Suprapubic skin (tissue), 4 donors: ENCODE measurements around the gene KRTAP10-6.
"Not testable (repeated sequence)": the region's sequence is repeated elsewhere in the genome, so short reads cannot be mapped to it uniquely, and the experiment has no call there.

ENCODE experiments used
- POLR2A ChIP-seq, 2 donors: fragments of 450-650 bp; IDR thresholded peaks; one replicate each; pipeline ENCODE4 v1.6.1; 2017; ENCODE audit warnings: antibody characterized with exemption in 2 of 2, mild to moderate bottlenecking in 2 of 2, moderate library complexity in 2 of 2
- POLR2AphosphoS5 ChIP-seq, 3 donors: sonication (generic); formaldehyde crosslinking; IDR thresholded peaks; one replicate each; pipeline ENCODE4 v1.6.1; 2017; ENCODE audit warnings: antibody characterized with exemption in 3 of 3
- TF ChIP-seq, protein P1 (sequence below), 2 donors: fragments of 200-600 bp in 1 of 2; fragments of 450-650 bp in 1 of 2; sonication (generic) in 1 of 2; IDR thresholded peaks; one replicate each; pipeline ENCODE4 v1.5.1; 2016 to 2019; ENCODE audit warnings: antibody characterized with exemption in 2 of 2, mild to moderate bottlenecking in 1 of 2, moderate library complexity in 1 of 2

DNA sequence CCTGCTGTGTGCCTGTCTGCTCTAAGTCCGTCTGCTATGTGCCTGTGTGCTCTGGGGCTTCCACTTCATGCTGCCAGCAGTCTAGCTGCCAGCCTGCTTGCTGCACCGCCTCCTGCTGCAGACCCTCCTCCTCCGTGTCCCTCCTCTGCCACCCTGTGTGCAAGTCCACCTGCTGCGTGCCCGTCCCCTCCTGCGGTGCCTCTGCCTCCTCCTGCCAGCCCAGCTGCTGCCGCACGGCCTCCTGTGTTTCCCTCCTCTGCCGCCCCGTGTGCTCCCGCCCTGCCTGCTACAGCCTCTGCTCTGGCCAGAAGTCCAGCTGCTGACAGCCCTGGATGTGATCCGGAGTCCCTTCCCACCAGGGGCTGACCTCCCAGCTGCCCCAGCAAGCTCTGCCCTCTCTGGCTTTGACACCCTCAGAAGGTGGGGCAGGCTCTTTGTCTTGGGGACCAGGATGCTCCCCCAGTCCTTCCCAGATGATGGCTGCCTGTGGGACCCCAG lies 45.6 kb upstream of the KRTAP10-6 start:
- TF ChIP-seq POLR2AphosphoS5, POLR2A (IDR thresholded peaks at IDR 0.05): not testable (repeated sequence)
- TF ChIP-seq, protein P1, sequence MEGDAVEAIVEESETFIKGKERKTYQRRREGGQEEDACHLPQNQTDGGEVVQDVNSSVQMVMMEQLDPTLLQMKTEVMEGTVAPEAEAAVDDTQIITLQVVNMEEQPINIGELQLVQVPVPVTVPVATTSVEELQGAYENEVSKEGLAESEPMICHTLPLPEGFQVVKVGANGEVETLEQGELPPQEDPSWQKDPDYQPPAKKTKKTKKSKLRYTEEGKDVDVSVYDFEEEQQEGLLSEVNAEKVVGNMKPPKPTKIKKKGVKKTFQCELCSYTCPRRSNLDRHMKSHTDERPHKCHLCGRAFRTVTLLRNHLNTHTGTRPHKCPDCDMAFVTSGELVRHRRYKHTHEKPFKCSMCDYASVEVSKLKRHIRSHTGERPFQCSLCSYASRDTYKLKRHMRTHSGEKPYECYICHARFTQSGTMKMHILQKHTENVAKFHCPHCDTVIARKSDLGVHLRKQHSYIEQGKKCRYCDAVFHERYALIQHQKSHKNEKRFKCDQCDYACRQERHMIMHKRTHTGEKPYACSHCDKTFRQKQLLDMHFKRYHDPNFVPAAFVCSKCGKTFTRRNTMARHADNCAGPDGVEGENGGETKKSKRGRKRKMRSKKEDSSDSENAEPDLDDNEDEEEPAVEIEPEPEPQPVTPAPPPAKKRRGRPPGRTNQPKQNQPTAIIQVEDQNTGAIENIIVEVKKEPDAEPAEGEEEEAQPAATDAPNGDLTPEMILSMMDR (IDR thresholded peaks at IDR 0.05) = not testable (repeated sequence)
